IPS-11a (cell line): Measurements from ENCODE around the gene RSAD1.
"Not testable (repeated sequence)": the region's sequence is repeated elsewhere in the genome, so short reads cannot be mapped to it uniquely, and the experiment has no call there.

Experiments used
- H3K4me3 ChIP-seq: one replicate; pipeline ENCODE4 v1.5.1; 2013; ENCODE audit warnings: low read depth, low read length, control low read depth

The RSAD1 gene

GRCh38 chr17:50471009-50471905, 7.4 kb upstream of the RSAD1 start:
- H3K4me3 ChIP-seq = no peak overlapping the region

GRCh38 chr17:50472286-50472685, 6.4 kb upstream of the RSAD1 start:
- no peak overlapping the region for H3K4me3 ChIP-seq

GRCh38 chr17:50472761-50473161, 5.9 kb upstream of the RSAD1 start:
- H3K4me3 ChIP-seq = not testable (repeated sequence)

GRCh38 chr17:50473901-50474300, 4.8 kb upstream of the RSAD1 start:
- H3K4me3 ChIP-seq = no peak overlapping the region

- no peak overlapping the region for H3K4me3 ChIP-seq
These were observed 4.1 kb upstream of the RSAD1 start for GRCh38 chr17:50474523-50474922.

GRCh38 chr17:50475362-50475761, 3.3 kb upstream of the RSAD1 start:
- H3K4me3 ChIP-seq = no peak overlapping the region

- not testable (repeated sequence) for H3K4me3 ChIP-seq
These were observed 2.7 kb upstream of the RSAD1 start for GRCh38 chr17:50475775-50476544.

- no peak overlapping the region for H3K4me3 ChIP-seq
These were observed 1.9 kb upstream of the RSAD1 start for GRCh38 chr17:50476545-50477315.

- no peak overlapping the region for H3K4me3 ChIP-seq
These were observed 684 bp upstream of the RSAD1 start for GRCh38 chr17:50477976-50478375.

- H3K4me3 ChIP-seq = no peak overlapping the region
These were observed 972 bp downstream of the RSAD1 start for GRCh38 chr17:50479522-50480141.

GRCh38 chr17:50480142-50480764, 1.6 kb downstream of the RSAD1 start:
- no peak overlapping the region for H3K4me3 ChIP-seq

GRCh38 chr17:50480854-50481490, 2.3 kb downstream of the RSAD1 start:
- no peak overlapping the region for H3K4me3 ChIP-seq

GRCh38 chr17:50481648-50482047, 3.0 kb downstream of the RSAD1 start:
- H3K4me3 ChIP-seq = no peak overlapping the region

GRCh38 chr17:50482110-50482509, 3.5 kb downstream of the RSAD1 start:
- H3K4me3 ChIP-seq = no peak overlapping the region

GRCh38 chr17:50482516-50482915, 3.9 kb downstream of the RSAD1 start:
- no peak overlapping the region for H3K4me3 ChIP-seq

GRCh38 chr17:50483266-50483665, 4.6 kb downstream of the RSAD1 start:
- no peak overlapping the region for H3K4me3 ChIP-seq

- no peak overlapping the region for H3K4me3 ChIP-seq
These were observed 5.9 kb downstream of the RSAD1 start for GRCh38 chr17:50484386-50485155.

- no peak overlapping the region for H3K4me3 ChIP-seq
These were observed 8.8 kb downstream of the RSAD1 start for GRCh38 chr17:50487213-50488096.
